HG03521 (cell line): ENCODE measurements around the gene ISG15.

Experiments used
- ATAC-seq: cut with Tn5 transposase; IDR thresholded peaks from one replicate; pipeline ENCODE4 v1.9.1; 2021; ENCODE audit warnings: mild to moderate bottlenecking, moderate library complexity; ENCODE audit not compliant: unreplicated experiment

Gene ISG15

GRCh38 chr1:1013105-1013921 is at the start of gene ISG15:
Gene ISG15 (plus strand): TSS chr1:1013497. CDS start chr1:1013574, 77 bp downstream.
- ATAC-seq = peak; percentile 74

DNA sequence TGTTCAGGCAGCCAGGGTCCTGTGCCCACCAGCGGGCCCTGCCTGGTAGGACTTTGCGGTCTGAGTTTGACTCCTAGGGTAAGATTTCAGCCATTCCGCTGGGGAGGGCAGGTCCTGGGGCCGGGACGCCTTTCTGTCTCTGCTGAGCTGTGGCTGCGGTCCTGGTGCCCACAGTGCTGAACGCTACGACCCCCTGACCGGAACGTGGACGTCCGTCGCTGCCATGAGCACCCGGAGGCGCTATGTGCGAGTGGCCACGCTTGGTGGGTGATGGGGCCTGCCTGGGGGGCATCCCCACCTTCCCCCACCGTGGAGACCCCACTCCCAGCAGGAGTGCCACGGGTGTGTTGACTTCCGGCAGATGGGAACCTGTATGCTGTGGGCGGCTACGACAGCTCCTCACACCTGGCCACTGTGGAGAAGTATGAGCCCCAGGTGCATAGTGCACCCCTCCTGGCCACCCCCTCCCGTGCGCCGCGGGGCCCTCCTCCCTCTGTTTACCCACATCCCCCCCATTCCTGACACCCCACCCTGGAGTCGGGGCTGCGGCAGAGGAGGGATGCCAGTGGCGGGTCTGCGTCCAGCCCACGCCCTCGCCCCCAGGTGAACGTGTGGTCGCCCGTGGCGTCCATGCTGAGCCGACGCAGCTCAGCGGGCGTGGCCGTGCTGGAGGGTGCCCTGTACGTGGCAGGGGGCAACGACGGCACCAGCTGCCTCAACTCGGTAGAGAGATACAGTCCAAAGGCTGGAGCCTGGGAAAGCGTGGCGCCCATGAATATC is 49.4 kb upstream of the ISG15 start:
- ATAC-seq = no peak

- ATAC-seq = no peak
Observed at GRCh38 chr1:964691-965525, 48.4 kb upstream of the ISG15 start.

DNA sequence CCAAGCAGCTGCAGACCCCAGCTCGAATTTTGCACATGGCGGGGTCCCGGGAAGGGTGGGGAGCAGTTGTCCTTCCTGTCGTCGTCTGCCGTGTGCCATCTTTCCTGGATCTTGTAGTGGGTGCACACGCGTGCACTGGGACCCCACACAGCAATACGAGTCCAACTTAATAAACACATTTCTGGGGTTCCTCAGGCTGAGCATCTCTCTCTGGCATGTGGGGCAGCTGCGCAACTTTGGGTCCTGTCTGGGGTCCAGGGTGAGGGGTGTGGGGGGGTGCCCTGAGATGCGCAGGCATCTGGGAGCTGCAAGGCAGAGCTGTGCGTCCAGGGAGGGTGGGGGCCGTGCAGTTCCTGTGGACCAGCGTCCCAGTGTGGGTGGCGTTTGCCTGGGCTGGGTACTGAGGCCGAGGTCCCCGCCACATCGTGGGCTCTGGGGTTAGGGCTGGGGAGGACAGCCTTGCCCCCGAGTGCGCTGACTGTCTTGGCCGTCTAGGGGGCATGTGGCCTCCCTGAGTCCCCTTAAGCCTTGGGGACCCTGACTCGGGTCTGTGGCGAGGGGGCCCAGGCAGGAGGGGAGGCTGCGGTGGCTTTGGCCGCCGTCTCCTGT is 47.7 kb upstream of the ISG15 start:
- no peak for ATAC-seq

GRCh38 chr1:966135-966703 is 47.1 kb upstream of the ISG15 start, which contains the start of gene PLEKHN1:
Gene PLEKHN1 (plus strand): TSS chr1:966482. CDS start chr1:966532, 50 bp downstream.
- no peak for ATAC-seq

- peak; percentile 42 for ATAC-seq
Observed at GRCh38 chr1:966704-967300, 46.5 kb upstream of the ISG15 start.

DNA sequence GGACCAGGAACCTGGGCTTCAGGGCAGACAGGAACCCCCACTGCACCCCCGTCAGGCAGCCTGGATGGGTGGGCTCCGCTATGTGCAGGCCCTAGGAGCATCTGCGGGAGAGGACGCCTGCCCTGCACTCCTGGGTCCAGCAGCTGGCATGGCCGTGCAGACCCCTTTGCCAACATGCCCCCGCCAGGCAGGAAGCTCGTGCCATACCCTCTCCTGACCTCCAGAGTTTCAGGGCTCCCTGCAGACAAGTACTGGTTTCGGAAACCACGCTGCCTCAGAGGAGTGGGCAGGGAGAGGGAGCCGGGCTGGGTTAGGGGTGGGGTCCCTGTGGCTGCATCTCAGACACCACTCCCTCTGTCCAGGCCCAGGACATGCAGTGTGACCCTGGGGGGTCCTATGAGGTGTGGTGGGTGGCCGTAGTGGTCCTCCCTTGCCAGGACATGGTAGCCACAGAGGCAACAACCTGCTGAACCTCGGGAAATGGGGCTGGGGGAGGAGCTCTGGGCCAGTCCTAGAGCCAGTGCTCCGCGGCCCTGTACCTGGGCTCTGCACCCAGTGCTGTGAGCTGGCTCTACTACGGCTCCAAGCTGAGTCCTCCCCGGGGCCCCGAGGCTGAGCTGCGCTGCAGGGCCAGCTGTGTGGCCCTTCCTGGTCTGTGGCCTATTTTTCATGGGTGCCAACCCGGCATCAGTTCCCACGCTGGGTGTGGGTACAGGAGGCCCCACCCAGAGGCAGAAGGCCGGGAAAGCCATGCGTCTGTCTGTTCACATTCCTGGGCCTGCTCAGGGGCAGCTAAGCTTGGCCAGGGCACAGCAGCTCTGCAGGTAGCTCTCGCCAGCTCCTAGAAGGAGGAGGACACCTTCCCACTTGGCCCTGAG is 45.6 kb upstream of the ISG15 start:
- ATAC-seq = no peak

GRCh38 chr1:969260-969855 is 43.9 kb upstream of the ISG15 start:
- no peak for ATAC-seq

DNA sequence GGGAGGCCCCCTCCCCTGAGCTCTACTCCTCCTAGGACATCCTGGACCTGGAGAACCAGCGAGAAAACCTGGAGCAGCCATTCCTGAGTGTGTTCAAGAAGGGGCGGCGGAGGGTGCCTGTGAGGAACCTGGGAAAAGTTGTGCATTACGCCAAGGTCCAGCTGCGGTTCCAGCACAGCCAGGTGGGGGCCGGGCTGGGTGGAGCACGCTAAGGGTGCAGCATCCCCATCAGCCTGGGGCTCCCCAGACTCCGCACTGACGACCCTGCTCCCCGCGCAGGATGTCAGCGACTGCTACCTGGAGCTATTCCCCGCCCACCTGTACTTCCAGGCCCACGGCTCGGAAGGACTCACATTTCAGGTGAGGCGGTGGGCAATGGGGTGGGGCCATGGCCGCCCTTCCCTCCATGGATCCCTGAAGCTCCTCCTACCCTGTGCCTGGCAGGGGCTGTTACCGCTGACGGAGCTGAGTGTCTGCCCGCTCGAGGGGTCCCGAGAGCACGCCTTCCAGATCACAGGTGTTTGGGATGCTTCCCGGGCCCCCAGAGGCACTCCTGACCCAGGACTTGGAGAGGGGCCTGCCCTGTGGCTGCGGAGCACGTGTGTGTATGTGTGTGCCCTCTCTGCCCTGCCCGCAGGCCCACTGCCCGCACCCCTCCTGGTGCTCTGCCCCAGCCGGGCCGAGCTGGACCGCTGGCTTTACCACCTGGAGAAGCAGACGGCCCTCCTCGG is 42.9 kb upstream of the ISG15 start:
- ATAC-seq = no peak

- ATAC-seq = no peak
Observed at GRCh38 chr1:970973-971730, 42.1 kb upstream of the ISG15 start.

DNA sequence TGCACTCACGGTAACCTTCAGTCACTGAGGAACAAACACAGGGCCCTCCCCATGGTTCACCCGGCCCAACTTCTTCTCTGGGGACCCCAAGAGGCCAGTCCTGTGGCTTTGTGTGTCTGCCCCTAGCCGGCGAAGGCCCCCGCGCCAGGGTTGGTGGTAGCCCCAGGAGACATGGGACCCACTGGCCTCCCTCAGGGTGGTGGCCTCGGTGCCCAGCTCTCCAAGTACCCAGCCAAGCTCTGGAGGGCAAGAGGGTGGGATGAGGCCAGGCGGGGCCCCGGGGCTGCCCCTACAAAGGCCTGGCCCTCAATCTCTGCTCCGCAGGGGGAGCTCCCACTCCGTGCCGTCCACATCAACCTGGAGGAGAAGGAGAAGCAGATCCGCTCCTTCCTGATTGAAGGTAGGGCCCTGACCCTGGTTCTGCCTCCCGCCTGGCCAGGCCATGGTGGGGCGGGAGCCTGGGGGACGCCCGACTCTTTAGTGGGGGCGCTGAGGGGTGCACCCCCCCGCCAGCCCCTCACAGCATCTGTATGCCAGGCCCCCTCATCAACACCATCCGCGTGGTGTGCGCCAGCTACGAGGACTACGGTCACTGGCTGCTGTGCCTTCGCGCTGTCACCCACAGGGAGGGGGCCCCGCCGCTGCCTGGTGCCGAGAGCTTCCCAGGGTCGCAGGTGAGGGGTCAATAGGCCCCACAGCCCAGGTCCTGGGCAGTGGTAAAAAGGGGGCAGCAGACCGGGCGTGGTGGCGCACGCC is 41.4 kb upstream of the ISG15 start:
- ATAC-seq = no peak

DNA sequence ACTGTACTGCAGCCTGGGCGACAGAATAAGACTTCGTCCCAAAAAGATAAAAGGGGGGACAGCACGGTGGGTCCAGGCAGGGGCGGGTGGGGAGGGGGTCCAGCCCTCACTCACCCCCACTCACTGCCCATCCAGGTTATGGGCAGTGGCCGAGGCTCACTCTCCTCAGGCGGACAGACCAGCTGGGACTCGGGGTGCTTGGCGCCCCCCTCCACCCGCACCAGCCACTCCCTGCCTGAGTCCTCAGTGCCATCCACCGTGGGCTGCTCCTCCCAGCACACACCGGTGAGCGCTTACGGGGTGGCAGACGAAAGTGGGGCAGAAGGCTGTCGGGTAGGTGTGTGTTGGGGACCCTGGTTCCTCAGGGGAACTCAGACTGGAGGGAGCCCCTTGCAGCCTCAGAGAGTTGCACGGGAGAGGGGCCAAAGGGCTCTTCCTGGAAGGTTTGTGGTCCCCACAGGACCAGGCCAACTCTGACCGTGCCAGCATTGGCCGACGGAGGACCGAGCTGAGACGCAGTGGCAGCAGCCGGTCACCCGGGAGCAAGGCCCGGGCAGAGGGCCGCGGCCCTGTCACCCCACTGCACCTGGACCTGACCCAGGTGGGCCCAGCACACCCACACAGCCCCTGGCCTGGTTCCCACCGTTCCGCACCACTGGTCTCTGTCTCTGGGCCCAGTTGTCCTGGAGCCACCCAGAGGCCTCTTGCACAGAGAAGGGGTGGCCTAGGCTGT is 40.4 kb upstream of the ISG15 start:
- ATAC-seq = no peak

DNA sequence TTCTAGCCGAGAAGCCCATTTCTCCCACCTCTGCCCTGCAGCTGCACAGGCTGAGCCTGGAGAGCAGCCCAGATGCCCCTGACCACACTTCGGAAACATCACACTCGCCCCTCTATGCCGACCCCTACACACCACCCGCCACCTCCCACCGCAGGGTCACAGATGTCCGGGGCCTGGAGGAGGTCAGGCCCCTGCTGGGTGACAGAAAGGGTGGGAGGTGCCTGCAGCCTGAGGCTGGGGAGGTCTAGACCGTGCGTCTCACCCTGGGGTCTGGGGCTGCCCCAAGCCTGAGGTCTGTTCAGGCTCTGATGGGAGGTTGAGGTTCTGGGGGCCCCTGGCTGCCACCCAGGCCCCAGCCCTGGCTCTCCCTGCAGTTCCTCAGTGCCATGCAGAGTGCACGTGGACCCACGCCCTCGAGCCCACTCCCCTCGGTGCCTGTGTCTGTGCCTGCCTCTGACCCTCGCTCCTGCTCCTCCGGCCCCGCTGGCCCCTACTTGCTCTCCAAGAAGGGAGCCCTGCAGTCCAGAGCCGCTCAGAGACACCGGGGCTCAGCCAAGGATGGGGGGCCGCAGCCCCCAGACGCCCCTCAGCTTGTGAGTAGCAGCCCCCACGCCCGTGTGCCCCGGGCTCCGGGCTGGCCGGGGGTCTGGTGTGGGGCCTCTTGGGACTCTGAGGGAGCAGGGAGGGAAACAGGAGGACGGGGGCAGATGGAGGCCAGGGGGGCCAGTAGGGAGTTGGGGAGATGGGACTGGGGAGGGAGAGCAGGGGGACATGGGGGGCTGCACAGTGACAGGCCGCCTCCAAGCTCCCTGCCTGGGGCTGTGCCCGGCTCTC is 39.6 kb upstream of the ISG15 start:
- no peak for ATAC-seq

DNA sequence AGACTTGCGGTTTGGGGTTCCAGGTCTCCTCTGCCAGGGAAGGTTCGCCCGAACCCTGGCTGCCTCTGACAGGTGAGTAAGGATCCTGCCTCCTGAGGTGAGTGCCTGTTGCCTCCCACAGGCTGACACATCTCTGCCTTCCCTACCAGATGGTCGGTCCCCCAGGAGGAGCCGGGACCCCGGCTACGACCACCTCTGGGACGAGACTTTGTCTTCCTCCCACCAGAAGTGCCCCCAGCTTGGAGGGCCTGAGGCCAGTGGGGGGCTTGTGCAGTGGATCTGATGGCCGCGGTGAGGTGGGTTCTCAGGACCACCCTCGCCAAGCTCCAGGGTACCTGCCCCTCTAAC is 39.0 kb upstream of the ISG15 start:
- no peak for ATAC-seq

DNA sequence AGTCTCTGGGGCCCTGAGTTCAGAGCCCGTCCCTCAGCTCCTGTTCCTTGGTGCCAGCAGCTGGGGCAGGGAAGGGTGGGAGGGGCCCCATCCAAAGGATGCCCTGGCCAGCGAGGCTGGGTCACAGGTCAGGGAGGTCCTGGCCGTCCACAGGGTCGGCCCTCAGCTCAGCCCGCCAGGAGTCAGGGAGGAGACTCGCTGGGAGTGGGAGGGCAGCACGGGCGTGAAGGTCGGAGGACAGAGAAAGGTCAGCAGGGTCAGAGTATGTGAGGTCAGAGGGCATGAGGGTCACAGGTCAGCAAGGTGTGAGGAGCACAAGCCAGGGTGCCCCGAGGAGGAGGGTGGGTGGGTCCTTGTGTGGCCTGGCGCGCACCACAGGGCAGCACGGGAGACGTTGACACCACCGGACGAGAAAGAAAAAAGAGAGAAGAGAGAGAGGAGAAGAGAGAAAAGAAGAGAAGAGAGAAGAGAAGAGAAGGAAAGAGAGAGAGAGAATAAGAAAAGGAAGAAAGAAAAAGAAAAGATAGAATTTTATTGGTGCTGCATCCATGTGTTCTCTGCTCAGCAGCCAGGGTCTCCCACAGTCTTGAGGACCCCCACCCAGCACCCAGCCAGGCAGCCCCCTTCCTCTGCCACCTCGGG is 38.5 kb upstream of the ISG15 start:
- no peak for ATAC-seq
